ENCODE measurements around the gene PSMB8. TPM values are rescaled to one million over a fixed set of nuclear protein-coding genes. Genes with fewer than 3 reads are reported as not detected.

The PSMB8 gene
- total and polyA plus RNA-seq, 12 donors = 49.2 to 195 (median 88.1) TPM

DNA sequence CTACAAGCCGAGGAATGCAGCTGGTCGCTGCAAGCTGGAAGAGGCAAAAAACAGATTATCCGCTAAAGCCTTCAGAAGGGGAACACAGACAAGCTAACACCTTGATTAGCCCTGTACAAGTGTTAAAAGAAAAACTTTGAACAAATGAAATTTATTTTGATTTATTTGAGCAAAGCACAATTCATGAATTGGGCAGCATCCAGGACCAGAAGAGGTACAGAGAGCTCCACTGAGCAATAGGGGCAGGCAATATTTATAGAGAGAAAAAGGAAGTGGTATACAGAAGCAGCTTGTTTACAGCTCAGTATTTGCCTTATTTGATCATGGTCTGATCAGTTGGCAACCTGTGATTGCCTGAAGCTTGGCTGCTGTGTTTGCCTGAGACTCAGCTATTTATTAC, 44.7 kb downstream of the PSMB8 start:
- WGBS, 4 donors = 92 to 97% (median 93%) methylated on average over 3 of the region's 3 CpGs
- H3K36me3 ChIP-seq (replicated peaks in 1 of 2) = no peaks in the 10 kb centered on the region
- intact Hi-C loops (cut with DNase I) = loop anchor here (5.0 to 10.0 kb wide), 4 partner anchors 92 to 554 kb away; no protein-coding TSS in a partner anchor
- H3K9me3 ChIP-seq (replicated peaks in 1 of 3) = no peaks in the 10 kb centered on the region
- H3K4me3 ChIP-seq = no peak overlapping the region
- H3K27ac ChIP-seq = no peak overlapping the region
- no peak for DNase-seq
- H3K4me1 ChIP-seq (replicated peaks in 1 of 2) = no peaks in the 10 kb centered on the region
- peaks cover 36% of the 10 kb centered on the region for H3K27me3 ChIP-seq
- TF ChIP-seq POLR2A (IDR thresholded peaks at IDR 0.05) = no peak
- TF ChIP-seq, protein P1, sequence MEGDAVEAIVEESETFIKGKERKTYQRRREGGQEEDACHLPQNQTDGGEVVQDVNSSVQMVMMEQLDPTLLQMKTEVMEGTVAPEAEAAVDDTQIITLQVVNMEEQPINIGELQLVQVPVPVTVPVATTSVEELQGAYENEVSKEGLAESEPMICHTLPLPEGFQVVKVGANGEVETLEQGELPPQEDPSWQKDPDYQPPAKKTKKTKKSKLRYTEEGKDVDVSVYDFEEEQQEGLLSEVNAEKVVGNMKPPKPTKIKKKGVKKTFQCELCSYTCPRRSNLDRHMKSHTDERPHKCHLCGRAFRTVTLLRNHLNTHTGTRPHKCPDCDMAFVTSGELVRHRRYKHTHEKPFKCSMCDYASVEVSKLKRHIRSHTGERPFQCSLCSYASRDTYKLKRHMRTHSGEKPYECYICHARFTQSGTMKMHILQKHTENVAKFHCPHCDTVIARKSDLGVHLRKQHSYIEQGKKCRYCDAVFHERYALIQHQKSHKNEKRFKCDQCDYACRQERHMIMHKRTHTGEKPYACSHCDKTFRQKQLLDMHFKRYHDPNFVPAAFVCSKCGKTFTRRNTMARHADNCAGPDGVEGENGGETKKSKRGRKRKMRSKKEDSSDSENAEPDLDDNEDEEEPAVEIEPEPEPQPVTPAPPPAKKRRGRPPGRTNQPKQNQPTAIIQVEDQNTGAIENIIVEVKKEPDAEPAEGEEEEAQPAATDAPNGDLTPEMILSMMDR (IDR thresholded peaks at IDR 0.05) = no peak

DNA sequence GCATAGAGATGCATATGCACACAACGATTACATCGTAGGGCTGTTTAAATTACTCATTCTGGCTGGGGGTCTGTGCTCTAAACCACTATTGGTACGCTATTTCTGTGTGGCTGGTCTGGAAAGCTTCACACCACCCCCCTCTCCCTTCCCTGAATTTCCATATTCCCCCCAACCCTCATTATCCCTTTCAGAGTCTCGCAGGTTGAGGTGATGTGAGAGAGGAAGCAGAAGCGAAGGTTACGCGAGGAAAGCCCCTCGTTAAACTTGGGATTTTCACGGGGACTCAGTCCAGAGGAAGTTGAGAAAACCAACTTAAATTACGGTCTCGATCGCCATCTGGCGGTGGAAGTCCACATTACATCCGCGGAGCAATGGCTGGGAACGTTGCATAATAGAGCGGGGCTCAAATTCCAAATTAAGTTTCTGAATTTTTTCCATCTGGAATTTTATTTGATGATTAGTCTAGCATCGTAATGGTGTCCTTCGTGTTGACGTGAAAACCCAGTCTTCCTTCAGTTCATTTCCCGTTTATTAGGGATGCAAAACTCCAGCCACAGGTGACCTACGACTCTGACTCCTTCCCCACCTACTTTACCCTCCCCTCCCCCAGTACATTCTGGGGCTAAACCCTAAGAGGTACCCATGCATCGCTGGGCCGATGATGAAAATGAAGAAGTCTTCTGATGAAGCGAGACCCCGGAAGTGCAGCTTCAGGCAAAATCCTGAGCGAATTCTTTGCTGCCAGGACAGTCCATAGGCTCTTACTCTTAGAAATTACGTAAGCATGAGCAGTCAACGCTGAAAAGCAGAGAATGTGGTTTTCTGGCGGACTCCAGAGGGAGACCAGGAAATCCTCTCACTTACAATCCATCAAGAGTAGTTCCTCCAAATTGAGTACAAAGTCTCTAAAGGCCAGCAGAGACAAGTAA, 46.7 kb downstream of the PSMB8 start:
- no peak overlapping the region for H3K27ac ChIP-seq
- peaks cover 32% of the 10 kb centered on the region for H3K27me3 ChIP-seq
- H3K9me3 ChIP-seq (replicated peaks in 1 of 3) = no peaks in the 10 kb centered on the region
- 7 to 11% (median 8%) methylated on average over 28 to 30 of the region's 30 CpGs for WGBS, 4 donors
- intact Hi-C loops (cut with DNase I) = loop anchor here (5.0 to 10.0 kb wide), 4 partner anchors 90 to 552 kb away; no protein-coding TSS in a partner anchor
- no peaks in the 10 kb centered on the region for H3K4me1 ChIP-seq (replicated peaks in 1 of 2)
- peak; percentile 48 to 91 (median 76) for DNase-seq
- peak overlapping the region in 1 of 4 donors; percentile 12 for H3K4me3 ChIP-seq
- no peak for TF ChIP-seq POLR2A (IDR thresholded peaks at IDR 0.05)
- TF ChIP-seq, protein P1 (IDR thresholded peaks at IDR 0.05) = peak; percentile 85 to 91 (median 88)
- H3K36me3 ChIP-seq (replicated peaks in 1 of 2) = no peaks in the 10 kb centered on the region

DNA sequence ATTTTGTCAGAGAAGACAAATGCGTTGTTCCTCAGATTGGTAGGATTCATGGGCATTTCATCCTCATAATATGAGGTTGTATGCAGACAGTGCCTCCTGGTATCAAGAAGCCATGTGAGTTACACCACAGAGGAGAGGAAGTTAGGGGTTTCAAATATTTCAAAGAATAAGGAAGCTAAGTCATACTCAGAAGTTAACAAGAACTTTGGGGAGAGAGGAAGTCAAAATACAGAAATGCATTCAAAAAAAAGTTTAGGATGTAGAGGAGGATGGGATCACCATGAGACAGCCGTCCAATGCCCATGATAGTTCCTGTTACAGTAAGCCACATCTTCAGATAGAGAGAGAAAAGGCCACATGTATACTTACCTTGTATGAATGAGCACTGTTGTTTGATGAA, 49.3 kb downstream of the PSMB8 start:
- Histone ChIP-seq H3K27ac (no peak overlapping the region), H3K9me3 (replicated peaks in 1 of 3) (no peaks in the 10 kb centered on the region), H3K36me3 (replicated peaks in 1 of 2) (no peaks in the 10 kb centered on the region), H3K4me3 (no peak overlapping the region), H3K27me3 (peaks cover 31% of the 10 kb centered on the region), H3K4me1 (replicated peaks in 1 of 2) (no peaks in the 10 kb centered on the region)
- TF ChIP-seq, protein P1 (IDR thresholded peaks at IDR 0.05) = no peak
- TF ChIP-seq POLR2A (IDR thresholded peaks at IDR 0.05) = no peak
- WGBS, 4 donors = 22 to 73% (median 61%) methylated on average over 2 of the region's 2 CpGs
- peak in 1 of 7 donors; percentile 10 for DNase-seq
- intact Hi-C loops (cut with DNase I) = loop anchor here in 1 of 2 donors (5.0 to 10.0 kb wide), 2 partner anchors 367 to 550 kb away; no protein-coding TSS in a partner anchor

DNA sequence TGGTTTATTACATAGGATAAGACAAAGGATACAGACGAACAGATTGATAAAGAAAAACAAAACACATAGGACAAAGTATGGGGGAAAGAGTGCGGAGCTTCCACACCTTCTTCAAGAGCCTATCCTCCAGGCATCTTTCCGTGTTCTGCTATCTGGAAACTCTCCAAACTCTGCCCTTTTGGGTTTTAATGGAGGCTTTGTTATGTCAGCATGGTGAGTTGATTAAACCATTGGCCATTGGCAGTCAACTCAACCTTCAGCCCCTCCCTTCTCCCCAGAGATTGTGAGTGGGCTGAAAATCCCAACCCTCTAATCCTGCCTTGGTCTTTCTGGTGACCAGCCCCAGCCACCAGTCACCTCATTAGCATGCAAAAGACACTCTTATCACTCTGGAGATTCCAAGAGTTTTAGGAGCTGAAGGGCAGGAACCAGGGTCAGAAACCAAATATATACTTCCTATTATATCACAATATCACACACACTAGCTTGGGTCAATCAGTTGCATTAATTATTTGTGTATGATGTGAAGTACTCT, 50.9 kb downstream of the PSMB8 start:
- intact Hi-C loops (cut with DNase I) = loop anchor here in 1 of 2 donors (5.0 to 10.0 kb wide), 2 partner anchors 366 to 548 kb away; no protein-coding TSS in a partner anchor
- Histone ChIP-seq H3K4me3 (no peak overlapping the region), H3K9me3 (replicated peaks in 1 of 3) (no peaks in the 10 kb centered on the region), H3K4me1 (replicated peaks in 1 of 2) (no peaks in the 10 kb centered on the region), H3K27ac (no peak overlapping the region), H3K36me3 (replicated peaks in 1 of 2) (no peaks in the 10 kb centered on the region), H3K27me3 (peaks cover 25% of the 10 kb centered on the region)
- TF ChIP-seq, protein P1 (IDR thresholded peaks at IDR 0.05) = no peak
- TF ChIP-seq POLR2A (IDR thresholded peaks at IDR 0.05) = no peak
- WGBS, 4 donors = 53 to 70% (median 63%) methylated on average over 3 of the region's 3 CpGs
- no peak for DNase-seq

All from adrenal gland (tissue), 12 donors.